GM21619 (cell line): ENCODE results near the gene RACGAP1.

Experiments used
- ATAC-seq: cut with Tn5 transposase; IDR thresholded peaks from one replicate; pipeline ENCODE4 v1.9.1; 2021; ENCODE audit not compliant: unreplicated experiment

Gene RACGAP1

DNA sequence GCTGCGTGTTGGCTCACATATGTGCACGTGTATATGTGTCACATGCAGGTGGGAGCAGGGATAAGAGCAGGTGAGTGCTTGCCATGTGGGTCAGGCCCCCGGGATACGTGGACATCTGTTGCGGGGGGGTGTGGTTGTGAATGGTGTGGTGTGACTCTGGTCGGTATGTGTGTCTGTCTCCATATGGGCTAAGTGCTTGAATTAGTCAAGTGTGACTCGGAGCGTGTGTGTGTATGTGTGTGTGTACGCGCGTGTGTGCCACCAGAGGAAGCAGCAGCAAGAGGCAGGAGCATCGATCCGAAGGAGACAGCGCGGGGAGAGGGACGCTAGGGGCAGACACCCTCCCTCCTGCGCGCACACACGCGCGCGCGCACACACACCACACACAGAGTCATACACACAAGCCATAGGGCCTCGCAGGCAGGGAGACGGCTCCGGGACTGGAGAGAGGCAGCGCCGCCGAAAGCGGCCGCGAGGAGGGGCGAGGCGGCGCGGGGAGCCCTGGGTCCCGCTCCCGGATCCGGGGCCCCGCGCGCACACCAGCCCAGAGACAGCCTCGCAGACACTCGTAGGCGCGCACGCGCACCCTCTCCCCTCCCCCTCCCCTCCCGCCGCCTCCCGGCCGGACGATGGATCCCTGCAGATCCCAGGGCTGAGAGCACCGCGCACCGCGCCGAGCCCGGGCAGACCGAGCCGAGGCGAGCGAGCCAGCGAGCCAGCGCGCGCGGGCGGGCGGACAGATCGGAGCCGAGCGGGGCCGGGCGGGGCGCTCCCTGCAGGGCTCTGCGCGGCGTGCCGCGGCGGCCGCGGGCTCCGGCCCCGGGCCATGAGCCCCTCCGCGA lies 31.9 kb upstream of the RACGAP1 start, which contains the start of gene ASIC1:
Gene ASIC1 (plus strand): TSS at position 597 of the 842 bp plus-strand sequence. CDS start 1,171 bp downstream, outside the sequence.
- ATAC-seq, result no peak

DNA sequence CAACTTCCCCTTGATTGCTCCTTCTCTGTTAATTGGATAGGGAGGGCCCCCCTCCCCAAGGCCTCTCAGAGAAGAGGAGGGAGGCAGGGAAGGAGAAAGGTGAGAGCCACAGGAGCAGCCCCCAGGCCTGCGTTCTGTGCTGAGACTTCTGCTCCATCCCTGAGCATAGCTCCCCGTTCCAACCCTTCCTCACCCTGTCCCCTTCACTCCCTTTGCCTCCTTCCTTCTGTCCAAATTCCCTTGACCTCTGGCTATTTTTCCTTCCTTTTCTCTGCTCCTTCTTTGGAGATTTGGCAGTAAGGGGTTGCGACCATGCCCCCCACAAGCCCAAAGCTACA lies 31.3 kb upstream of the RACGAP1 start:
- ATAC-seq, result no peak

DNA sequence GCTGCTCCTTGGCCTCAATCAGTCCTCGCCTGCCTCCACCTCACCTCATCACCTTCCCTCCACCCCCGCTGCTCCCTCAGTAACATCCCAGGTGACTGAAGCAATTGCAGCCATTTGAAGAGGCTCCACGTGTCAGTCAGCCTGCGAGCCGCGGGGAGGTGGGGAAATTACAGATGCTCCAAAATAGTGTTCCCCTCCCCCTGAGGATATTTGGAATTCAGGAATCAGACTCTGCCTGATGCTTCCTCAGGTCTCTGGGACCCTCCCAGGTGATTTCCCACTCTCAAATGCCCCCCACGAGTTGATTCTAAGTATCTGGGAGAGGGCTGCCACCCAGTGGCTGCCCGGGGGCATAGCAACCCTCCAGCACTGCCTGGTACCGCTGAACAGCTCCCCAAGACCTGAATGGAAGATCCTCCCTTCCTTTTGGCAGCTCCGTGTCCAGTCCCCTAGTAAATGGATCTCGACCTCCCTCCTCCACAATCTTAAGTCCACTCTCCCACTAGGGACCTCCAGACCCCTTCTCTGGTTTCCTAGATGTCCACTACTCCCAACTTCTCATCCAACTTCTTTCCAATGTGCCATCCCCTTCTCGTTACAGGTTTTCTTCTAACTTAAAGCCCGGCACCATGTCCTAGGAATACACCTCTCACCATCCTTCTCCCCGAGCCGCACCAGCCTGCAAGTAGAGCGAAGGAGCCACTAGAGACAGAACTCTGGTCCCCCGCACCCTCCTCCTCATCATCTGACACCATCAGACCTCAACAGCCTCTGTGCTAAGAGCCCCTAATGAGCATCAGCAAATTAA lies 30.7 kb upstream of the RACGAP1 start:
- no peak for ATAC-seq

DNA sequence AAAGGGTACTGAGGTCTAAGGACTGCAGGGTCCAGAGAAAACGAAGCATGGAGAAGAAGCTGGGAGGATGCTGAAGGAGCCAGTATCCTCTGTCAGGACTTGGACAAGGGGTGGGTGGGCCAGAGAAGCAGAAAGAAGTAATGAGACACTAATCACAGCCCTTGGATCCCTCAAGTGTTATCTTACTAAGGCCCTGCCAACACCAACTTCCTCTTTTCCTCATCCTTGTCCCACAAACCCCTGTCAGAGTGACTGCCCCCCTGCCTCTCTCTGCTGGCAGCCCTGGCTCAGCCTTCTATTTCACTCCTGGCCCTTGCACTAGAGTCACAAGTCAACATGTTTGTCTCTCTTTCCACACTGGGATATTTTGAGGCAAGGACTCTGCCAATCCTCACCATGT lies 28.3 kb upstream of the RACGAP1 start:
- no peak for ATAC-seq

DNA sequence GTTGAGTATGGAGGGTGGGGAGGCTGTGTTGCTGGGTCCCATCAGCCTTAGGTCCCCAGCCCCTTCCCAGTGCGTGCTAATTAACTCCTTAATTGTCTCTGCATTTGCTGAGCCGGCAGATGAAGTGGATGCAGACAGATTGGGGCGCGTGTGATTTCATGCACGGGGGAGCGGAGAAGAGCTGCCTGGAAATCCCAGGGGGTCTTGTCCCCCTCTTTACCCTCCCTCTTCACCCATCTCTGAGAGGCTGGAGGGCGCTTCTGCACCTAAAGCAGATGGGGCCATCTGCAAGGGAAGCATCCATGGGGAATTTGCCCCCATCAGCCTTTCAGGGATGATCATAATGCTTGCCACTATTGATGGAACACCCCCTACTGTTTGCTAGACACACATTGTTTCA lies 27.7 kb upstream of the RACGAP1 start:
- no peak for ATAC-seq

DNA sequence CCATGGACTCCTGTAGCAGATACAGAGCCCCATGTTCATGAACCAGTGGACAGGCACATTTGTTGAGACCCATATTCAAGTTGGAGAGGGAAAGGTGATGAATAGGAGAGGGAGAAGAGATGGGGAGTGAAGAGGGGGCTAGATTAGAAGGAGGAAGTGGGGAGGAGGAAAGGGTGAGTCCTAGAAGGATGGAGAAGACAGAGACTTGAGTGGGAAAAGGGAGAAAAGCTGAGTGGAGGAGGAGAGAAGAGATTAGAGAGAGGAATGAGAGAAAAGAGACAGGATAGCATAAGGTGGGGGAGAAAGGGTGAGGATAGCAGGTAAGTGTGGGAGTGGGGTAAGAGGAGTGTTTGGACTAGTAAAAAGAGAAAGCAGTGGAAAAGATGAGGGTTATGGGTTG lies 27.2 kb upstream of the RACGAP1 start:
- no peak for ATAC-seq

DNA sequence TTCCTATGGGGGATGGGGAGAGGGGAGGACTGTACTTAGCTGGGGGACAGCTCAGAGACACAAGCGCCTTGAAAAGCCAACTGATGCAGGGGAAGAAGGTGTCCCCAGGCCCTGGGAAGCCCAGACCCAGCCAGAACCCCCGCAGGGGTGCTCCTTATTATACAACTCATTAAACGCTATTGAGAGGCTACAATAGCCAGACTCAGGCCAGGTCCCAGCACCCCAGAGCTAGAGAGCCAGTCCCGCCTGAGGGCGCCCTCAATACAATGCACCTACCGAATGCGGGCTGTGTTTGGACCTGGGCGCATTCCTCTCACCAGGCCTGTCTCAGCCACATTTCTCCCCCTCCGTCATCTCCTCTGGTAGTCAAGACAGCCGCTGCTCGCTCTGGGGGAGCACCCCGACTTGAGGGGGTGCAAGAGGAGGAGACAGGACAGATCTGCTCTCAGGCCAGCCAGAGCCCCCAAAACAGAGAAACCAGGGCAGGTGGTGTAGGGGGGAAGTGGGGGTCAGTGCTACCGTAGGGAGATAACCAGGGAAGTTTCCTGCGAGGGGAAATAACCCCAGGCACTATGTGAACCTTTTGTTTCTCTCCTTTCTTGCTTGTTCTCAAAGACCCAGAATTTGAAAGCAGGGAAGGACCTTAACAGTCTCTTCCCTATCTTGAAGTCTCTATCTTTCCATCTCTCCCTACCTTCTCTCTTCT lies 26.0 kb upstream of the RACGAP1 start:
- no peak for ATAC-seq

DNA sequence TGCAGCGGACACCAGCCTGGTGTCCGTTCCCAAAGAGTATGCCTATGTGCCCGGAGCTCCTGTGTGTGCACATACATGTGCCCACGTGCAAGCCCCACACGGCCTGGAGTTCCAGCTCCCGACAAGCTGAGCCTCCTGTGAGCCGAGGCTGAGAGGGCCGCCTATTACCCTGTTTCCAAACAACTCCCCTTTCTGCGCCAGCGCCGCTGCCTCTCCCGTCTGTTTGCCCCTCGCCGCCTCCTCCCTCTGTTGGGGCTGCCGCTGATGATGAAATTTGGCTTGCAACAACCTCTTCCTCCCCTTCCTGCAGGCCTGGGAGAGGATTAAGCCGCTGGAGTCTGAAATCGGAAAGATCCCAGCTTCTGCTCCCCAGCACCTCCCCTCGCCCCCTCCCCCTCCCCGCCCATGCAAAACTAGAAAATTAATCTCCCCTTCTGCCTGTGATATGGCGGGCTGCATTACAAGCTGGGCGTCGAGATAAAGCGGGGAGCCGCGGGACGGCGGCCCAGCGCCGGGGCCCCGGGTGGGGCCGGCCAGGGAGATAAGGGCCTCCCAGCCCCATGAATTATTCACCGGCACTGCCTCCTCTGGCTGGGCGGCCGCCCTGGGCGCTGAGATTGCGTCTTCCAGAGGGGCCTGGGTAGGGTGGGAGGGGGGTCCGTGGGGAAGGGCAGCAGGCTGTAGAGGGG lies 25.3 kb upstream of the RACGAP1 start:
- ATAC-seq, result no peak

DNA sequence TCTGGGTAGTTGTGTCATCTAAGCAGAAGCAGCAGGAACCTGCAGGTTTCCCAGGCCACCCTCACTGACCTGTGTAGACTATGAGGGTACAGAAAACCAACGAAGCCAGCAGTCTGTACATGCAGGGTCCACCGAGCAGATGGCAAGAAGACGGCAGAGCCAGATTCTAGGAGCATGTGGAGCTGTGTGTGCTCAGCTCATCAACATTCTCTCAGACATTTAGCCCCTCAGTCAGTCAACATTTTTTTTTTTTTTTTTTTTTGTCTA lies 24.8 kb upstream of the RACGAP1 start:
- no peak for ATAC-seq

DNA sequence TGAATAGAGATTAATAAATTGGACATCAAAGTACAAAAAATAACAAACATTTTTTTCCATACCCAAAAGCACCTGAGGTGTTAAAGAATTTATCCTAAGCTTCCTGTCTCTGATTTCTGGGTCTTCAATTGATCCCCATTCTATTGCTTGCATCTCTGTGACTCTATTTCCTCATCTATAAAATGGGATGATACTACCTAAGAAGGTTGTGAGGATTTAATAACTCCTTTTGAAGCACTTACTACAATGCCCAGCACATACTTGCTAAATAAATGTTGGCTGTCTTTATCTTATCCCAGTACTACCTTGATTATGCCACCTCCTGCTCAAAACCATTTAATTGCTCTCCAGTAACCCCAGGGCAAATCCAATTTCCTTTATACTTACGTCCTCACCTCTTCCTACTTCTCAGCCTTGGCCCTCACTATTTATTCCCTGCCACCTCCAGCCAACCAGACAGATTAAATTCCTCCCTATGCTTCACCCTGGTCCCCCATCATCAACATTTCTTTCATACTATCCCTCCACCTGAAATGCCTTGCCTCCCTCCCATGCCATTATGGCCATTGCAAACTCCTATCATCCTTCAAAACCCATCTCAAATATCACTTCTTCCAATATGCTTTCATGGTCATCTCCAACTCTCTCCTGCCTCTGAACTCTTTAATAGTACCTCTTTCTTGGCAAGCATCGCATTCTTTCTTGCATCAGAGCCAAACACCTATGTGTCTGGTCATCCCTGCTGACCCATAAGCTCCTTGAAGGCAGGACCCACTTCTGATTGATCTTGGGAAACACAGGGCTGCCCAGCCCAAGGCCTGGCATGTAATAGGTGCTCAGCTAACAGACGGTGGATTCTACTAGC lies 24.2 kb upstream of the RACGAP1 start:
- no peak for ATAC-seq

DNA sequence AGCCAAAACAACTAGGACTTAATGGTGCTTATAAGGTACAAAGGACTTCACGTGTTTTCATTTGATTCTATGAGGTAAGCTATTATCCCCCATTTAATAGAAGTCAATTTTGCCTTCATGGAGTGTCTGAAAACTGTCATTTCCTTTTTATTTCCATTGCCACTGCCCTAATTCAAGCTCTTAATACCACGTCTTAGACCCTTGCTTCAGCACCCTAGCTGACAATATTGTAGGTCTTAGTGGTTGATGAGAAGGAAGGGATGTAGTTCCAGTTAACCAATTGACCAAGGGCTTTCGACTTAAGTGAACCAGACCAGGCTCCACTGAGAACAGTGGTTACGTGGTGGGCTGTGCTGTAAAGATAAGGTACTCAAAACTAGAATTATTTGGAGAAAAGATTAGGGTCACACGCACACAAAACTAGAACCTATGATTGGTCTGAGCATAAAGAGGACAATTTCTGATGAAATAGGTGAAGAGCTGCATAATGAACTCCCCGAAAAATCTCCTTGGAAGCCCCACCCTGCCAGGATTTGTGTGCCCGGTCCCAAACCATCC lies 22.5 kb upstream of the RACGAP1 start:
- ATAC-seq, result no peak

DNA sequence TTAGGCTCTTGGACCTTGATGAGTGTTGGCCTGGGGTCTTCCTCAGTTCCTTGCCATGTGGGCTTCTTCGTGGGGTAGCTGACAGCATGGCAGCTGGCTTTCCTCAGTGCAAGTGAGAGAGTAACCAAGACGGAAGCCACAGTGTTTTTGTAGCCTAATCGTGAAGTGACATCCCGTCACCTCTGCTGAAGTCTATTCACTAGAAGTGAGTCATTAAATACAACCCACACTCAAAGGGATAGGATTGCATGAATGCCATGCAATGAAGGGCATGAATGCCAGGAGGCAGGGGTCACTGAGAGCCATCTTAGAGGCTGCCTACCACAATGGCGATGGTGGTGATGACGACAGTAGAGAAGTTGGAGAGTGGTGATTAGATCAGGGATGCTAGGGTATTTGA lies 18.6 kb upstream of the RACGAP1 start:
- no peak for ATAC-seq

DNA sequence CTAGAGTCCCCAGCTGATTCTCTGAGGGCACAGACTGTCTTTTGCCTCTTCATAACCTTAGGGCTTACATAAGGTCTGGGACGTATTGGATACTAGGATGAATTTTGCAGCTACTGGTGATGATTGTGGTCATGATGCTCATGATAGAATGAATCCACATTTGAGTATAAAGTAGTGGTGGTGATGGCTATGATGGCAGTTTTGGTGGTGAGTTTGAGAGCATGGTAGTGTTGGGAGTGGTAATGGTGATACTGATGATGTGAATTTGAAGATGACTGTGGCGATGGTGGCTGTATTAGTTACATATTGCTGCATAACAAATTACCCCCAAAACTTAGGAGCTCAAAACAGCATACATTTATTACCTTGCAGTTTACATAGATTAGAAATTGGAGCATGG lies 18.0 kb upstream of the RACGAP1 start:
- no peak for ATAC-seq

DNA sequence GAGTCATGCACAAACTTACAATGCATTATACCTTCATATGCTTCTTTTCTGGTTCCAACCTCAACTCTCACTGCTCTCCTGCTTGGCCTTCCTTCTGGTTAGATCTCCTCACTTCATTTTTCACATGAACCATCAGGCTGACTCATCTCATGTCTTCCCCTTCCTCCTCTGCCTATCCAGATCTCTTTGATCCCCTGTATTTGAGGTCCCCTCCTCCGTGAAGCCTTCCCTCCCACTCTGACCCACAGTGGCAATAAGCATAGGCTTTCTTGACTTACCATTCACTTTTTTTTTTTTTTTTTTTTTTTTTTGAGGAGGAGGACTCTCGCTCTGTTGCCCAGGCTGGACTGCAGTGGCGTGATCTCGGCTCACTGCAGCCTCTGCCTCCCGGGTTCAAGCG lies 17.4 kb upstream of the RACGAP1 start:
- no peak for ATAC-seq

DNA sequence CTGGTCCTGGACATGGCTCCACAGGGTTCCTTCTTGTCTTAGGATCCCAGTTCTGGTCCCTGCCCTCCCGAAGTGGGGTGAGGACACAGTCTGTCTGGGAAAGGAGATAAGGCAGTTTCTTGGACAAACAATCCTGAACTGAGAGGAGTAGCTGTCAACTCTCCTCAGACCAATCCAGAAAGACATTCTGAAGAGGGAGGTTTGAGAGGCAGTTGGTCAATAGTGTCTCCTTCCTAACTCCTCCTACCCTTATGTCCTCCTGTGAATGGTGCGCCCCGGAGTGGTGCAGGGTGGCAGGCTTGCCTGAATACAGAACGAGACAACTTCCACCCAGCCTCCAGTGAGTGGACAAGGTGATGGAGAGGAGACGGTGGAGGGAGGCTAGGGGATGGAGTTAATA lies 16.7 kb upstream of the RACGAP1 start:
- ATAC-seq, result no peak

DNA sequence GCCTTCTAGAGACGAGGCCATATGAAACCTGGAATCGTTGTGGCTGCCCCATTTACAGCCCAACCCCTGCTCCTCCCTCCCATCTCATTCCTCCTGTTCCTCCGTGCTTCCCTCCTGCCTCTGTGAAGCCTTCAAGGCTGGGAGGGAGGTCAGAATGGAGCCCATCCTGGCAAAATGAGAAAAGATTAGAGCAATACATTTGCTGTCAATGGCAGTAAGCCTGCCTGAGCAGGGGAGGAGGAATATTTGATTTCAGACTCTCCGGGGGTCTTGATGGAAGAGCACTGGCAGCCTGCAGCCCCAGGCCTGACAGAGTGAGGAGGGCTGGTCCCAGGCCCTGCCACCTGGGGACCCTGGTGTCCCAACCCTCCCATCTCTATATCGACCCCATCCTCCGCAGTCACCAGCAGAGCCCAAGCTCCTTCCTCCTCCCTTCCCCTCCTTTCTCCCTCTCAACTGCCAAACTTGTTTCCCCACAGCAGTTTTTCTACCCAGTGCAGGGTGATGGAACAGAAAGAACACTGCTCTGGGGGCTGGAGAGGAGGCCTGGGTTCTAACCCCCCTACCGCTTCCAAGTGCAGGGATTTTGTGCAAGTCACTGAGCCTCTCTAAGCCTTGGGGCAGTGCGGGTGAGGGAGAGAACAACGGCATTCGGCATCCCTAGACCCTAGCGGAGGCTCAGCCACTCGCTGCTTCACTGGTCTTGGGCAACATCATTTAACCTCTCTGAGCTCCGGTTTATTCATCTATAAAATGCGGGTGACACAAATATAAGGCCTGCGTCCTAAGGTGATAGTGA lies 16.0 kb upstream of the RACGAP1 start:
- no peak for ATAC-seq

DNA sequence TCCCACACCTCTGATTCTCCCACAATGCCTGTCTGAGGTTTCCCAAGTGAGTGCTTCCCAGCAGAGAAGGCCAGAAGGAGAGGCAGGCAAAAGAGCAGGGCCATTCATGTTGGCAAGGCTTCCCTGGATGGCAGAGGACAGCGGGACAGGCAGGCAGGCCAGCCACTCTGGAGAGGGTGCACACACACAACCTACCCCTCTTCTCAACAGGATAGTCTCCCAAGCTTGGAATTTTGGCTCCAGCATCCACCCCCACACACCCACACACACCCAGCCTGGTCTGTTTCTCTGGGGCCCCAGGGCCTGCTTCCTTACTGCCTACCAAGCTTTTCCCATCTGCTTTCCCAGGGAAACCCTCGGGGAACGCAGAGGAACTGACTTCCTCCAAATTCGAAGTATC lies 15.4 kb upstream of the RACGAP1 start:
- ATAC-seq, result no peak

DNA sequence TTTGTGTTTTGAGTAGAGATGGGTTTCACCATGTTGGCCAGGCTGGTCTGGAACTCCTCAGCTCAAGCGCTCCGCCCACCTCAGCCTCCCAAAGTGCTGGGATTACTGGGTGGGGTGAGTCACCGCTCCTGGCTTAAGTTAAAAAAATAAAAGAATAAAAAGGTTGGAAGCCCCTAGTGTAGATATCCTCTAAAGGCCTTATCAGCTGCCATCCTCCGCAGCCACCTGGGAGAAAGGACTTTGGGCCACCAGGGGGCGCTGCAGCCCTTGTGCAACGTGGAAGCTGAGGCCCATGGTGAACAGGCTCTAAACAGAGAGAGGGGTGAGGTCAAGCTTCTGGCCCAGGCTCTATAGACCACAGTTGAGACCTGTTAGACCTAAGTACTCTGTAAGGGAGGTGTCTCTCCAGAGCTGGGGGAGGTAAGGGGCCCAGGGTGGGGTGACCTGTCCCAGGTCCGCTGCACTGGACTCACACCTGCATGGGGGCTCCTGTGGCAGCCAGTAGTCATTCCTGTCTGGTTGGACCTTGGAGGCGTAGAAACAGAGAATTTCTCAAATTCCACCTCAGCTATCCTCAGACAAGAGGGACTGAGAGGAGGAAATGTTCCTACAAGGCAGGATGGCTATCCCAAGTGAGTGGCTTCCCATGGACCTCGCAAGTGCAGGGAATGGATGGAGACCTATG lies 14.0 kb upstream of the RACGAP1 start:
- ATAC-seq, result no peak

DNA sequence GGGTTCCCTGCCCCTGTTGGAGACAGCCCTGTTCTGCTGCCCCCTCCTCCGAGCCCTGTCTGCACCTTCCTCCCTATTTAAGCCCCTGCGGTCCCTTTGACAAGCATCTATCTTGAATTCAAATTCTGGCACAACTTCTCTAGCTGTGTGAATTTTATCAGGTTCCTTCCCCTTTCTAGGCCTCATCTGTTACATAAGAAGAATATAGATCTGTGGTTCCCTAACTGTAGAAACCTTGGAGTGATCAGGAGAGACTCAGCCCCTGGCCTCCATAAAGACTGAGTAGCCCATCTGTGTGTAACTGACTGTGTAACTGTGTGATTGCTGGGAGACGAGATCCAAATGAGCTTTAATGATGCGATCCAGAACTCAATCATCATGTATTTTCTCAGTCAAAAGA lies 13.0 kb upstream of the RACGAP1 start:
- no peak for ATAC-seq
